SK-MEL-5 (cell line): ENCODE data around the gene APPL1. TPM values are rescaled to one million over a fixed set of nuclear protein-coding genes. Genes with fewer than 3 reads are reported as not detected.

Source experiments
- DNase-seq: peaks from one replicate; pipeline ENCODE4 v3.0.0-alpha.2; 2016; ENCODE audit warnings: low read depth, low spot score
- in situ Hi-C: cut with HindIII; loops from 2 replicates; pipeline ENCODE4 v1.10.0; 2016; ENCODE audit warnings: low sequenced_read_pairs, high pct_unique_total_duplicates, low pct_unique_long_range_greater_than_20kb
- polyA plus RNA-seq, 2 experiments: library from polyadenylated mRNA; depleted of rRNA; stranded (reverse); fragments of >200 nt; gene quantifications; 2 replicates each; pipeline ENCODE4 v1.2.3, GENCODE V29; 2015
- total RNA-seq: library from RNA; depleted of rRNA; stranded (reverse); fragments of >200 nt; shearing (Covaris generic); gene quantifications from 2 replicates; pipeline ENCODE4 v1.2.3, GENCODE V29; 2014; rRNA removed

The APPL1 gene
- total RNA-seq = 34.3 and 36.5 TPM in 2 replicates
- polyA plus RNA-seq (2015; cell fraction: cytosol; rRNA removed) = 16.0 and 22.0 TPM in 2 replicates
- polyA plus RNA-seq (2015; cell fraction: nucleus; rRNA removed) = 13.0 and 13.4 TPM in 2 replicates

DNA sequence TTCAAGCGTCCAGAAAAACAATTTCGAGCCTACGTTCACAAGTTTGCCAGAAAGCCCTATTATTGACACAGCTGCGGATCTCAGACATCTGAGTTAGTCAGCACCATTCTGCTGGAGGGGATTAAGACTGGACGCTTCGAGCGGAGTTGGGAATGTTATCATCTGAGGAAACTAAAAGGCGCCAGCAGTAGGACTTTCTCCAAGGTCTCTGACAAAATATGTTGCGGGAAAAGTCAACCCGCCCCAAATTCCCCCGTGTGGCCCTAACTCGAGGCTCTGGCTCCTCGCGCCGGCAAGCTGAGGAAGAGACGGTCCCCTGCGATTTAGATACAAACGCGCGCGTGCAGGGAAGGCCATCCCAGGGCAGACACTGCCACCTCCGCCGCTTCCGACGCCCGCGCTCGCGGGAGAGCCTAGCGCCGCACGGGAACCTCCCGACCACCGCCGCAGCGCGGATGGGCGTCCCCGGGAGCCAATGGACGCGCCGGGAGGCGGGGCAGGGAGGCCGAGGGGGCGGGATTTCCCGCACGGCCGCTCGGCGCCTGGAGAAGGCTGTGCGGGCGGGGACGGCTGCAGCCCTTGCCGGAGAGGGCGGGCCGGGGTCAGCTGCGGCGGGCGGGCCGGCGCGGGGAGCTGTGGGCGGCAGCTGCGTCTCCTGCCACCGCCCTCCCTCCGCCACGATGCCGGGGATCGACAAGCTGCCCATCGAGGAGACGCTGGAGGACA, at the start of gene APPL1:
Gene APPL1 (plus strand): TSS at position 526 of the 726 bp plus-strand sequence. CDS start 155 bp downstream, at position 681.
- in situ Hi-C loops = no loop called here
- peak; percentile 91 for DNase-seq

GRCh38 chr3:57179580-57180410, 47.7 kb upstream of the APPL1 start:
- peak; percentile 59 for DNase-seq
- in situ Hi-C loops = no loop called here

GRCh38 chr3:57184526-57184925, 43.0 kb upstream of the APPL1 start:
- DNase-seq = no peak
- in situ Hi-C loops = no loop called here

GRCh38 chr3:57192028-57192427, 35.5 kb upstream of the APPL1 start:
- no peak for DNase-seq
- in situ Hi-C loops = no loop called here

- DNase-seq = no peak
- in situ Hi-C loops = no loop called here
Measured at GRCh38 chr3:57194641-57195040, 32.9 kb upstream of the APPL1 start.

GRCh38 chr3:57199895-57200297, 27.6 kb upstream of the APPL1 start, which contains the start of gene HESX1:
Gene HESX1, minus strand, starts transcription at chr3:57199978. Its CDS starts 60 bp downstream, at chr3:57199918.
- no peak for DNase-seq
- in situ Hi-C loops = no loop called here

GRCh38 chr3:57206423-57206822, 21.1 kb upstream of the APPL1 start:
- in situ Hi-C loops = no loop called here
- no peak for DNase-seq

- in situ Hi-C loops = no loop called here
- DNase-seq = peak; percentile 59
Measured at GRCh38 chr3:57221883-57222282, 5.6 kb upstream of the APPL1 start.

GRCh38 chr3:57224856-57225255, 2.7 kb upstream of the APPL1 start:
- in situ Hi-C loops = no loop called here
- no peak for DNase-seq

DNA sequence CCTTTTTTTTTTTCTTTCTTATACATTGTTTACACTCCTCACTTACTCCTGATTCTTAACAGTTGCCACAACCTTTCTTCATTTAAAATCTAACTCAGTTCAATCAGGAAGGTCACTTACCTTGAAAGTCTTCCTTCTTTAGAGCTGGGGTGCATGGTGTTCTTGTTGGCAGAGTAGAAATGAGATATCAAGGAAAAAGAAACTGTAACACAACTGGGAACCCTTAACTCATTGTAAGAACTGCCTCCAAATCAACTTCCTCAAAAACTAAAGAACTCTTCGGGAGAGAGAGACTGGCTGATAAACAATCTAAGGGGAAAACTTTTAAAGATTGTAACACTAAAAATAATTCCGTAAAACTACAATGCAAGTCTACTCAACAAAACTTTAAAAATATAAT, 1.4 kb upstream of the APPL1 start:
- in situ Hi-C loops = no loop called here

GRCh38 chr3:57227930-57228751, 612 bp downstream of the APPL1 start:
- in situ Hi-C loops = no loop called here
- DNase-seq = peak; percentile 37

More for the DNA sequence above, 1.4 kb upstream of the APPL1 start:
- DNase-seq = no peak

- DNase-seq = no peak
- in situ Hi-C loops = no loop called here
Measured at GRCh38 chr3:57230006-57230405, 2.5 kb downstream of the APPL1 start.

- no peak for DNase-seq
- in situ Hi-C loops = no loop called here
Measured at GRCh38 chr3:57233799-57234198, 6.3 kb downstream of the APPL1 start.

GRCh38 chr3:57234613-57235575, 7.4 kb downstream of the APPL1 start:
- in situ Hi-C loops = no loop called here
- DNase-seq = no peak

GRCh38 chr3:57244946-57245345, 17.4 kb downstream of the APPL1 start:
- no peak for DNase-seq
- in situ Hi-C loops = no loop called here

DNA sequence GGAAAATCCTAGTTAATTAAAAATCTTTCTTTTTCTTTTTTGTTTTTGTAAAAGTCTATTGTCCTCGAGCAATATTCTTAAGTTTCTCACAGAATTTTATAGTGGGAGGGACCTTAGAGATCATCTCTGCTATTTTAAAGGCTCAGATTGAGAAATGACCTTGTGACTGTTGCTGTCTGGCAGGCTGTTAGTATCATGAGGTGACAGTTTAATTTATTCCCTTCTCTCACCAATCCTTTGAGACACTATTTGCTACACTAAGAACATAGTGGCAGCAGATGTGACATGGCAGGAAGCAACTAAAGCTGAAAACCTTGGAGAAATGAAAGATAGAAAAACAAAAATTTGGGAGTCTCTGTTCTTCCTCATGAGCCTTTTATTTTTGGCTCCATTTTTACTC, 24.9 kb downstream of the APPL1 start:
- in situ Hi-C loops = no loop called here
- peak; percentile 17 for DNase-seq

GRCh38 chr3:57256844-57257243, 29.3 kb downstream of the APPL1 start:
- no peak for DNase-seq
- in situ Hi-C loops = no loop called here
